ENCODE data around the gene TRPC4. TPM values are rescaled to one million over a fixed set of nuclear protein-coding genes. Genes with fewer than 3 reads are reported as not detected.
A peak's percentile ranks its signal among the peaks of the same experiment; 100 is the strongest.

The TRPC4 gene
- total RNA-seq, 1 experiment from 2014 or later, result 8.0 TPM

DNA sequence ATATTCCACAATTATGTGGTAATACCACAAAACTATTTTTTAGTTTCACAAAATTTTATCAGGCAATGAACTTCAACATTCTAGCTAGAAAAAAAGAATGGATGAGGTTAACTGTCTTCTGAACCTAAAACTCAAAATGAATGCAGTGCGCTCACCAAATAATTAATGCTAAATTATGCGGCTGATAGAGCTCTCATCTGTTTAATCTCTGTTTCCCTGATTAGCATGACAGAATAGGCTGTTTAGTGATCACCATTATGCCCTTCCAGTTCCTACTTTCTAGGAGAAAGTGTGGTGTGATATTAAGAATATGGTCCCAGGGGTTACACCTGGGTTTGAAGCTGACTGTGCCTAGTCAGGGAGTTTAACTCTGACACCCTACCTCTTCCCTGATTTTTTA, 228.2 kb downstream of the TRPC4 start:
- TF ChIP-seq HMGA2 (CRISPR knock-in tag; IDR thresholded peaks at IDR 0.05) (no peak), EMX1 (CRISPR knock-in tag; IDR thresholded peaks at IDR 0.05) (no peak), ZNF416 (CRISPR knock-in tag; IDR thresholded peaks at IDR 0.05) (no peak), FOXK1 (CRISPR knock-in tag; IDR thresholded peaks at IDR 0.05) (no peak), ZNF317 (CRISPR knock-in tag; IDR thresholded peaks at IDR 0.05; ENCODE audit: borderline replicate concordance, low read depth) (no peak), NFYB (CRISPR knock-in tag; conservative IDR thresholded peaks at IDR 0.05; ENCODE audit: low read depth) (no peak), NR3C1 (CRISPR knock-in tag; conservative IDR thresholded peaks at IDR 0.05; ENCODE audit: low read depth) (no peak)
- TF ChIP-seq, protein P1, sequence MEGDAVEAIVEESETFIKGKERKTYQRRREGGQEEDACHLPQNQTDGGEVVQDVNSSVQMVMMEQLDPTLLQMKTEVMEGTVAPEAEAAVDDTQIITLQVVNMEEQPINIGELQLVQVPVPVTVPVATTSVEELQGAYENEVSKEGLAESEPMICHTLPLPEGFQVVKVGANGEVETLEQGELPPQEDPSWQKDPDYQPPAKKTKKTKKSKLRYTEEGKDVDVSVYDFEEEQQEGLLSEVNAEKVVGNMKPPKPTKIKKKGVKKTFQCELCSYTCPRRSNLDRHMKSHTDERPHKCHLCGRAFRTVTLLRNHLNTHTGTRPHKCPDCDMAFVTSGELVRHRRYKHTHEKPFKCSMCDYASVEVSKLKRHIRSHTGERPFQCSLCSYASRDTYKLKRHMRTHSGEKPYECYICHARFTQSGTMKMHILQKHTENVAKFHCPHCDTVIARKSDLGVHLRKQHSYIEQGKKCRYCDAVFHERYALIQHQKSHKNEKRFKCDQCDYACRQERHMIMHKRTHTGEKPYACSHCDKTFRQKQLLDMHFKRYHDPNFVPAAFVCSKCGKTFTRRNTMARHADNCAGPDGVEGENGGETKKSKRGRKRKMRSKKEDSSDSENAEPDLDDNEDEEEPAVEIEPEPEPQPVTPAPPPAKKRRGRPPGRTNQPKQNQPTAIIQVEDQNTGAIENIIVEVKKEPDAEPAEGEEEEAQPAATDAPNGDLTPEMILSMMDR (IDR thresholded peaks at IDR 0.05), result no peak
- TF ChIP-seq, protein P2, sequence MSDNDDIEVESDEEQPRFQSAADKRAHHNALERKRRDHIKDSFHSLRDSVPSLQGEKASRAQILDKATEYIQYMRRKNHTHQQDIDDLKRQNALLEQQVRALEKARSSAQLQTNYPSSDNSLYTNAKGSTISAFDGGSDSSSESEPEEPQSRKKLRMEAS (CRISPR knock-in tag; IDR thresholded peaks at IDR 0.05), result no peak
- no peaks in the 10 kb centered on the region for H3K36me3 Mint-ChIP-seq
- no peaks in the 10 kb centered on the region for H3K27me3 Mint-ChIP-seq (ENCODE audit: low read depth)
- H3K27ac Mint-ChIP-seq, result no peak overlapping the region
- H3K4me3 Mint-ChIP-seq, result no peak overlapping the region
- H3K9me3 Mint-ChIP-seq, result no peaks in the 10 kb centered on the region
- ChIA-PET CTCF (interaction anchor here (1.4 to 1.8 kb wide), 3 partner anchors 228 to 582 kb away, joined by 7 to 8 read pairs (median 8); partner anchors contain the start of gene TRPC4), POLR2A (no interaction called here)
- ATAC-seq (no peak), DNase-seq (ENCODE audit: low spot score) (no peak)
- peaks cover 19% of the 10 kb centered on the region for H3K4me1 Mint-ChIP-seq

DNA sequence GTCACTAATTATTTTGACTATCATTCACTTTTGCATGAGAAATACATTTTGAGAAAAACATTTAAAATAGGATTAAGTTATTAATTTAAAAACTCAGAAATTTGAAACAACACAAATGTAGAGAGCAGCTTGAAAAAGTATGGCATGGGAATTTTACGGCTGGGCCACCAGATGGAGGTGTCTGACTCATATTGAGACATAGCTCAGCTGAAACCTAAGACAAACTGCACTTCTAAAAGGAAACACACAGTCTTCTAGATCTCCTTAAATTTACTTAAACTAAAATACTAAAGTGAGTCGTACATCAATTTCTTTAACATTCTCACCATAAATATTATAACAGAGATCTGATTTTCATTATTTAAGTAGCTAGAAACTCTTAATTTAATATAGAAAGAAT, 229.1 kb downstream of the TRPC4 start:
- Mint-ChIP-seq H3K27me3 (ENCODE audit: low read depth) (no peaks in the 10 kb centered on the region), H3K36me3 (no peaks in the 10 kb centered on the region), H3K27ac (0 out of 2 replicates have a peak overlapping the region, but pooled peaks have one; percentile 57), H3K9me3 (no peaks in the 10 kb centered on the region), H3K4me1 (peaks cover 11% of the 10 kb centered on the region), H3K4me3 (no peak overlapping the region)
- TF ChIP-seq GABPB1 (CRISPR knock-in tag; IDR thresholded peaks at IDR 0.05), result no peak
- TF ChIP-seq, protein P3, sequence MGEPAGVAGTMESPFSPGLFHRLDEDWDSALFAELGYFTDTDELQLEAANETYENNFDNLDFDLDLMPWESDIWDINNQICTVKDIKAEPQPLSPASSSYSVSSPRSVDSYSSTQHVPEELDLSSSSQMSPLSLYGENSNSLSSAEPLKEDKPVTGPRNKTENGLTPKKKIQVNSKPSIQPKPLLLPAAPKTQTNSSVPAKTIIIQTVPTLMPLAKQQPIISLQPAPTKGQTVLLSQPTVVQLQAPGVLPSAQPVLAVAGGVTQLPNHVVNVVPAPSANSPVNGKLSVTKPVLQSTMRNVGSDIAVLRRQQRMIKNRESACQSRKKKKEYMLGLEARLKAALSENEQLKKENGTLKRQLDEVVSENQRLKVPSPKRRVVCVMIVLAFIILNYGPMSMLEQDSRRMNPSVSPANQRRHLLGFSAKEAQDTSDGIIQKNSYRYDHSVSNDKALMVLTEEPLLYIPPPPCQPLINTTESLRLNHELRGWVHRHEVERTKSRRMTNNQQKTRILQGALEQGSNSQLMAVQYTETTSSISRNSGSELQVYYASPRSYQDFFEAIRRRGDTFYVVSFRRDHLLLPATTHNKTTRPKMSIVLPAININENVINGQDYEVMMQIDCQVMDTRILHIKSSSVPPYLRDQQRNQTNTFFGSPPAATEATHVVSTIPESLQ (CRISPR knock-in tag; IDR thresholded peaks at IDR 0.05), result no peak
- TF ChIP-seq, protein P4, sequence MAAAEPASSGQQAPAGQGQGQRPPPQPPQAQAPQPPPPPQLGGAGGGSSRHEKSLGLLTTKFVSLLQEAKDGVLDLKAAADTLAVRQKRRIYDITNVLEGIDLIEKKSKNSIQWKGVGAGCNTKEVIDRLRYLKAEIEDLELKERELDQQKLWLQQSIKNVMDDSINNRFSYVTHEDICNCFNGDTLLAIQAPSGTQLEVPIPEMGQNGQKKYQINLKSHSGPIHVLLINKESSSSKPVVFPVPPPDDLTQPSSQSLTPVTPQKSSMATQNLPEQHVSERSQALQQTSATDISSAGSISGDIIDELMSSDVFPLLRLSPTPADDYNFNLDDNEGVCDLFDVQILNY (CRISPR knock-in tag; IDR thresholded peaks at IDR 0.05), result no peak
- ATAC-seq, result peak; percentile 56; the same call in 1 of the 2 replicates
- peak; percentile 12 for DNase-seq (ENCODE audit: low spot score)
- CTCF ChIA-PET, result interaction anchor here (0.6 to 1.8 kb wide), 5 partner anchors 9 to 941 kb away, joined by 3 to 8 read pairs (median 7); no protein-coding TSS in a partner anchor
- POLR2A ChIA-PET, result no interaction called here

DNA sequence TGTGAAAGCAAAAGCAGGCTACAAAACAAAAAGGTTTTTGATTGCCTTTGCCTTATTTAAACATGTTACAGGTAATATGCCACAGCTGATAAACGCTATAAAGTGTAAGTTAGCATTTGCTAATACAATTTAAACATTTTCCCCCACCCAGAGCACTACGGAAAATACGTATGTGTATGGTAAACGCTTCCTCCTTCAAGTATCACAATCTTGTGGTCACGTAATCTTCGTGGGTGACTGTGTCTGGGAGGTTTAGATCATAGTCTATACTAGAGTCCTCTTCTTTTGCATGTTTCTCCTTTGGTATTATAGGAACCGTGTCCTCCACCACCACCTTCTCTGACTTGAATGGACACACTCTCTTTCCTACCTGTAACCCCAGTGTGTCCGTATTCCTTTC, 232.9 kb downstream of the TRPC4 start:
- H3K27ac Mint-ChIP-seq, result peak overlapping the region; percentile 11; the same call in 1 of the 2 replicates
- ChIA-PET CTCF (no interaction called here), POLR2A (no interaction called here)
- no peaks in the 10 kb centered on the region for H3K36me3 Mint-ChIP-seq
- DNase-seq (ENCODE audit: low spot score), result no peak
- H3K4me1 Mint-ChIP-seq, result peaks cover 3% of the 10 kb centered on the region
- no peaks in the 10 kb centered on the region for H3K27me3 Mint-ChIP-seq (ENCODE audit: low read depth)
- TF ChIP-seq FOXJ3 (CRISPR knock-in tag; IDR thresholded peaks at IDR 0.05; ENCODE audit: borderline replicate concordance), result no peak
- TF ChIP-seq, protein P5, sequence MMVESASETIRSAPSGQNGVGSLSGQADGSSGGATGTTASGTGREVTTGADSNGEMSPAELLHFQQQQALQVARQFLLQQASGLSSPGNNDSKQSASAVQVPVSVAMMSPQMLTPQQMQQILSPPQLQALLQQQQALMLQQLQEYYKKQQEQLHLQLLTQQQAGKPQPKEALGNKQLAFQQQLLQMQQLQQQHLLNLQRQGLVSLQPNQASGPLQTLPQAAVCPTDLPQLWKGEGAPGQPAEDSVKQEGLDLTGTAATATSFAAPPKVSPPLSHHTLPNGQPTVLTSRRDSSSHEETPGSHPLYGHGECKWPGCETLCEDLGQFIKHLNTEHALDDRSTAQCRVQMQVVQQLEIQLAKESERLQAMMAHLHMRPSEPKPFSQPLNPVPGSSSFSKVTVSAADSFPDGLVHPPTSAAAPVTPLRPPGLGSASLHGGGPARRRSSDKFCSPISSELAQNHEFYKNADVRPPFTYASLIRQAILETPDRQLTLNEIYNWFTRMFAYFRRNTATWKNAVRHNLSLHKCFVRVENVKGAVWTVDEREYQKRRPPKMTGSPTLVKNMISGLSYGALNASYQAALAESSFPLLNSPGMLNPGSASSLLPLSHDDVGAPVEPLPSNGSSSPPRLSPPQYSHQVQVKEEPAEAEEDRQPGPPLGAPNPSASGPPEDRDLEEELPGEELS (CRISPR knock-in tag; IDR thresholded peaks at IDR 0.05), result no peak
- TF ChIP-seq RELA (CRISPR knock-in tag; IDR thresholded peaks at IDR 0.05; ENCODE audit: borderline replicate concordance), result no peak
- TF ChIP-seq, protein P6, sequence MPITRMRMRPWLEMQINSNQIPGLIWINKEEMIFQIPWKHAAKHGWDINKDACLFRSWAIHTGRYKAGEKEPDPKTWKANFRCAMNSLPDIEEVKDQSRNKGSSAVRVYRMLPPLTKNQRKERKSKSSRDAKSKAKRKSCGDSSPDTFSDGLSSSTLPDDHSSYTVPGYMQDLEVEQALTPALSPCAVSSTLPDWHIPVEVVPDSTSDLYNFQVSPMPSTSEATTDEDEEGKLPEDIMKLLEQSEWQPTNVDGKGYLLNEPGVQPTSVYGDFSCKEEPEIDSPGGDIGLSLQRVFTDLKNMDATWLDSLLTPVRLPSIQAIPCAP (CRISPR knock-in tag; IDR thresholded peaks at IDR 0.05), result no peak
- no peak for TF ChIP-seq CREB1 (CRISPR knock-in tag; IDR thresholded peaks at IDR 0.05)
- no peak for TF ChIP-seq EMX1 (CRISPR knock-in tag; IDR thresholded peaks at IDR 0.05)
- no peak for TF ChIP-seq ZNF396 (CRISPR knock-in tag; IDR thresholded peaks at IDR 0.05; ENCODE audit: borderline replicate concordance)
- TF ChIP-seq, protein P7, sequence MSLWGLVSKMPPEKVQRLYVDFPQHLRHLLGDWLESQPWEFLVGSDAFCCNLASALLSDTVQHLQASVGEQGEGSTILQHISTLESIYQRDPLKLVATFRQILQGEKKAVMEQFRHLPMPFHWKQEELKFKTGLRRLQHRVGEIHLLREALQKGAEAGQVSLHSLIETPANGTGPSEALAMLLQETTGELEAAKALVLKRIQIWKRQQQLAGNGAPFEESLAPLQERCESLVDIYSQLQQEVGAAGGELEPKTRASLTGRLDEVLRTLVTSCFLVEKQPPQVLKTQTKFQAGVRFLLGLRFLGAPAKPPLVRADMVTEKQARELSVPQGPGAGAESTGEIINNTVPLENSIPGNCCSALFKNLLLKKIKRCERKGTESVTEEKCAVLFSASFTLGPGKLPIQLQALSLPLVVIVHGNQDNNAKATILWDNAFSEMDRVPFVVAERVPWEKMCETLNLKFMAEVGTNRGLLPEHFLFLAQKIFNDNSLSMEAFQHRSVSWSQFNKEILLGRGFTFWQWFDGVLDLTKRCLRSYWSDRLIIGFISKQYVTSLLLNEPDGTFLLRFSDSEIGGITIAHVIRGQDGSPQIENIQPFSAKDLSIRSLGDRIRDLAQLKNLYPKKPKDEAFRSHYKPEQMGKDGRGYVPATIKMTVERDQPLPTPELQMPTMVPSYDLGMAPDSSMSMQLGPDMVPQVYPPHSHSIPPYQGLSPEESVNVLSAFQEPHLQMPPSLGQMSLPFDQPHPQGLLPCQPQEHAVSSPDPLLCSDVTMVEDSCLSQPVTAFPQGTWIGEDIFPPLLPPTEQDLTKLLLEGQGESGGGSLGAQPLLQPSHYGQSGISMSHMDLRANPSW (CRISPR knock-in tag; conservative IDR thresholded peaks at IDR 0.05; ENCODE audit: low read depth), result no peak
- no peaks in the 10 kb centered on the region for H3K9me3 Mint-ChIP-seq
- no peak overlapping the region for H3K4me3 Mint-ChIP-seq
- ATAC-seq, result no peak

Data from WTC11 (cell line).